NCI-H1436 treated with DMSO at 0.1 percent for 48 hours (cell line): ENCODE data around the gene PARD3B.
"Not testable (repeated sequence)": the region's sequence is repeated elsewhere in the genome, so short reads cannot be mapped to it uniquely, and the experiment has no call there.

Source experiments
- DNase-seq: peaks from one replicate; lab custom pipeline; 2025; lab: John Stamatoyannopoulos, UW

Gene PARD3B

DNA sequence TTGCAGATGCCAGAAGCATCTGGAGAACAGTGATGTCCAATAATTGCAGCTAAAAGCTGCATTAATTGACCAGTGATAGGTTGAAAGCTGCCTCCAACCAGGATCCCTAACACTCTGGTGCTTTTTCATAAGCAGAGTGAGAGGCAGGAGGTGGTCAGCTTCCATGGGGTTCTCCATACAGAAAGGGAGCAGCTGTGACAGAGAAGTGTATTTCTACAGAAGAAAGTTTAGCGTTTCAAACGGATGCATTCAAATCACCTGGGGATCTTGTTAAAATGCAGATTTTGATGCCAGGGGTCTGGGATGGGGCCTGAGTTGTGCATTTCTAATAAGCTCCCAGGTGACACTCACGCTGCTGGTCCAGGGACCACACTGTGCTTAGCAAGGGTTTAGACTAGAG, 920.5 kb downstream of the PARD3B start:
- no peak for DNase-seq

DNA sequence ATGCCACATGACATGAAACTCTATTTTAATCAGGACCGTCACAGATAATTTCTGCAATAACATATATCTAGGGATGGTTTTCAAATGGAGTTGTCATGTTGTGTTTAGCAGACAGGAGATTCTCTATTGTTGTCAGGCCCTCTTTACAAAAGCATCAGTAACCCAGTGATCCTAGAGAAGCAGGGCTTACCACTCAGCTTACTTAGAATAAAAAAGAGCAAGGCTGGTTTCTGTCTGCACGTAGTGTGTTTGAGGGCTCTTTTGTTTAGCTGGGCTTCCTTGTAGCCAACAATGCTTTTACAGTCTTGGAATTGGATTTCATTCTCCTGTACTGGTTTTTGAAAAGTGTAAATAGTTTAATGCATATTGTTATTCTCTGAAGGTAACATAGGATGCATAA, 926.5 kb downstream of the PARD3B start:
- no peak for DNase-seq

DNA sequence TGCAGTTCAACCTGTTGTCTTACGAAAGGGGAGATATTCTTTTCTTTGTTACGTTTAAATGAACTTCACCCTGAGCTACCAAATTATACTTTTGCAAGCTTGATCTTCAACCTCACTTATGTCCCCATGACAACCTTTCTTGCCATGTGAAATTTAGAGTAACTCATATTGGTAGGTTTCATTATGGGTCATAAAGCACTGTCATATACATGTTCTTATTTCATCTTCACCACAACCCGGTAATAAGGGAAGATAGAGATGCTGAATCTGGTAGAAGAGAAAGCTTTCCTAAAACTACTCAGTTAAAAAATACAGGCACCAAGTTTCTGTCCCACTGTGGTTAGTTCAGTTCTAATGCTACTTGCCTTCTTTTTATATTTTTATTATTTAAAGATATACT, 928.5 kb downstream of the PARD3B start:
- DNase-seq = no peak

DNA sequence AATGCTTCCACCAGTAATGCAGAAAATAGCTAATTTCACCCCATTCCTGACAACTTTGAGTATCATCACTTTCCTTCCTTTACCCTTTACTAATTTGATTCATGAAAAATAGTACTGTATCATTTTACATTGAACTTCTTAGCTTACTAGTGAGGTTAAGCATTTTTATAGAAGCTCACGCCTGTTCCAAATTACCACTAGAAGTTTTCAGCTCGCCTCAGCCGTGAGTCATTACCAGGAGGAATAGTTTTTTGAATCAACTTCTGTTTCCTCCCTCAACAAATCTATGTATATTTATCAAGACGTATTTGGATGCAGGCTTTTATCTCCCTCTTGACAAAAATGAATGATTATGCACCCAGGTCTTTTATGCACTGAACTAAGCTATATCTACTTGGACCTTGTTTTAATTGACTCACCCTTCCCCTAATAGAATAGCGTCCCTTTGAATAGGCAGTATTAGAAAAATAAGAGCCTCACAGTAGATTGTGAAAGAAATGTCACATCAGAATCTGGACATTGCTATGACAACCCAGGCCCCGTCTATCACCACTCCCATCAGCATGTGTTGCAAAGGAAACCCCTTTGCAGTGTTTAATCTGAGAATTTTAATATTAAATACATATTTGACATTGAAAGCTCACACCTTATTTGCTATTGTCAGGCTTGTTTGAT, 929.6 kb downstream of the PARD3B start:
- no peak for DNase-seq

DNA sequence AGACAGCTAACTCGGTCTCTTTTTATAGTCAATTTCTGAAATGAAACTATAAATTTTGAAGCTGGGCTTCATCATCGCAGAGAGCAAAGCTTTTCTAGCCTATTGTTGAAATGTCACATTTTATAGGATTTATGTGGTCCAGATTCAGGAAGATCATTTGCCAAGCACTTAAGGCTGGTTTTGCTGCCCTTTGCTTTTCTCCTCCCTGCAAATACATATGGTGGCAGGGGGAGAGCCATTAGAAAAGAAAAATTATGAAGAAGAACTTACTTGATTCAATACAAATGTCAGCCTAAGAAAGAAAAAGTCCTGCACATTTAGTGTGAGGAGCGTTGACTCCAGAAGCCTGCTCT, 930.1 kb downstream of the PARD3B start:
- DNase-seq = no peak

DNA sequence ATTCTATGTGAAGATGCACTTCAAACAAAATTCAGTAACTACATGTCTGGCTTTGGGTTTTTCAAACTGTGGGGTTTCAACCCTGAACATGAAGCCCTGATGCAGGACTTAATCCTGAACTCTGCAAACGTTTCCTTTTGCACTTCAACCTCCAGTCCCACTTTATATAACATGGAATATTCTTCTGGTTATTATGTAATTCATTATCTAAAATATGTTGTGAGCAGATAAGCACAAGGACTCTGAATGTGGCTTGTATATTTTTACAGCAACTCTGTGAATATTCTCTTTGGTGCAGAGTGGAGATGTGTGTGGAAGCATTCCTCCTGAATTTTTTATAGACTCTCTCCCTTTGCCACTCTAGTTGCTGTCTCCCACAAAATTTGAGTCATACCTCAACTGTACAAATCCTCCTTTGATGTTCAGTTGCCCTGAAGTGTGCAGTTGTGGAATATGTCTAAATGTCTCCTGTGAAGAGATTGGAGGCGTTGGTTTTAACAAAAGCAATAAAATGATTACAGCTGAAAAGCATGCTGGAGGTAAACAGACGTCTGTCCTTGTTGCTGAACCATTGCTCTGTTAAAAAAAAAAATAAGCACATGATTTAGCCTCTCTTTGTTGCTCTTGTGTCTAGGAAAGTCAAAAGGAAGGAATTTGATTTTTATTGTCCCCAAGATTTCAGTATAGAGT, 931.9 kb downstream of the PARD3B start:
- no peak for DNase-seq

DNA sequence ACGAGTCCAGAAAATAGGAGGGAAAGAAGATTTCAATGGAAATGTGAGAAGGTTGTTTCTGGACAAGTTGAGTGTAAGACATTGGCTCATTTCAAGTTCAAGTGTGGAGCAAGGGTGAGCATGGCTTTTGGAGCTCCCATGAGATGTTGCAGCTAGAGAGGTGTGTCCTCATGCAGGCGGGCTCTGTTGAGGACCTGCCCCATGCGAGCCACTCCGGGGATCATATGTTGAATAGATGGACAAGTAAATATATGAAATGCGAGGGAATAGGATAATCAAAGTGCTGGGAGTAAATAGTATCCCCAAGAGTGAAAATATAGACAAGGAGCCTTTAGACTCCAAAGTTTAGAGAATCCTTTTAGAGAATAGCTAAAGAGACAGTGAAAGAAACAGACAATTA, 936.6 kb downstream of the PARD3B start:
- DNase-seq = no peak

- DNase-seq = no peak
Observed at GRCh38 chr2:205482399-205483081, 937.3 kb downstream of the PARD3B start.

- DNase-seq = no peak
Observed at GRCh38 chr2:205483095-205483494, 937.8 kb downstream of the PARD3B start.

- DNase-seq = no peak
Observed at GRCh38 chr2:205484215-205484614, 938.9 kb downstream of the PARD3B start.

DNA sequence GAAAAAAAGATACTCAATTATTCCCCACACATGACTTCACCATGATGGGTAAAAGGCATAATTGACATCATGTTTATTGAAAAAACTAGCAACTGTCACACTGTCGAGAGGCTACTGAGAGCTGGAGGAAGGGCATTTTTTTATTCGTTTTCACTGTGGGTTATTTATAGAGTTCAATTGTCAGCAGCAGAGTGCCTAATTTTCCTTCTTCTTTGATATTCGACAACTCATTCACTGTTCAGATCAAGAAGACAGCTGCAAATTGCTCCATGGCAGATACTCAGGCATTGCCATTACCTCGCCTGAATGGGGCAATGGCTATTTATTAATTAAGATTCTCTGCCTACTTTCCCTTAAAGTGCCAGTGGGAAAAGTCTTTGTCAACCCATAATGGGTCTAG, 939.5 kb downstream of the PARD3B start:
- DNase-seq = peak; percentile 8

GRCh38 chr2:205493528-205493927, 948.3 kb downstream of the PARD3B start:
- DNase-seq = not testable (repeated sequence)

GRCh38 chr2:205494537-205495235, 949.4 kb downstream of the PARD3B start:
- no peak for DNase-seq

DNA sequence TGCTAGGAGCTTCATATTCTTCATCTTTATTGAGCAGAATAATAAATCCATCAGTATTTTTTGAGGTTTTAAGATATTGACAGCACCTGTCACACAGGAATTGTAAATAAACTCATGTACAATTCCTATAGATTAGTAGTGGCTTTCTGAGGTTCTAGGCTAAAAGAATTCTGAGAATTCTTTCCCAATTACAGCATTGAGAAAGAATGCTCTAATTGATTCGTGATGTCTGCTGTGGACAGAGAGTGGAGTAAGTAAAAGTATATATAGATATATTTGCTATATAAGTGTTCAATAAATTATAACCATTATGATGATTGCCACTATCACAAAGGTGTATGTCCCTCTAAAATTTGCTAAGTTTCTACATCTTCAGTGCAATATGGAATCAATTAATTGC, 950.5 kb downstream of the PARD3B start:
- no peak for DNase-seq

DNA sequence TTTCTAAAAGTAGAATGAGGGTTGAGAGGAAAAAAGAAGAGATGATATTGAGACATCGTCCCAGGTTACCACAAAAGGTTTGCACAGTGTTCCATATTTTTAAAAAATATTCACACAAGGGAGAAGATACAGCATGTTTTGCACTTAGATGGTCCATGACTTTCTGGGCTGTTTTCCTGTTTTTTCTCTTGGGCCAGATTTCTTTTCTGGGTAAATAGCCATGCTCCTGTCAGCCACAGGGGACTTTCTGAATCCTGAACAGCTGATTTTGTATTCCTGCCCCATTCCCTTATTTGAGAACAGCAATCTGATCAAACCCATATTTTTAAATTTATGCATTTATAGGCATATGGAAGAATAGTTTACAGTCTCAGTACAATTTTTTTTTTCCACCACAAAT, 951.1 kb downstream of the PARD3B start:
- DNase-seq = no peak

- DNase-seq = no peak
Observed at GRCh38 chr2:205496772-205497171, 951.5 kb downstream of the PARD3B start.

DNA sequence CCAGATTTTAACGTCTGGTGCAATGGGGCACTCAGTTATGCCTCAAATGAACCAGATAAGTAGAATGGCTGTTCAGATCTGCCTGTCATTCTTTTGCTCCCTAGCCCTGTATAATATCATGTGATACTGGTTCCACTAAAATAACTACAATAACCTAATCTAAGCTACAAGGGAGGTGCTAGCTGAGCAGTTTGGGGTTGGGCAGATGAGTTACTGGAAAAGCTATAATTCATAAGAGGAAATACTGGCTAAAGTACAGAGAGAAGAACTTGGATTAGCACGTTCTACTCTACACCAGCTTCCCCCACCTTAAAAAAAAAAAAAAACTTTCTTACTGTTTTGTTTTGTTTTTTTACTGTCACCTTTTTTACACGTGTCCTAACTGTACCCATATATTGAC, 953.7 kb downstream of the PARD3B start:
- DNase-seq = no peak

- DNase-seq = no peak
Observed at GRCh38 chr2:205500065-205500464, 954.8 kb downstream of the PARD3B start.

- DNase-seq = no peak
Observed at GRCh38 chr2:205500951-205501350, 955.7 kb downstream of the PARD3B start.

- DNase-seq = no peak
Observed at GRCh38 chr2:205501826-205502225, 956.6 kb downstream of the PARD3B start.

DNA sequence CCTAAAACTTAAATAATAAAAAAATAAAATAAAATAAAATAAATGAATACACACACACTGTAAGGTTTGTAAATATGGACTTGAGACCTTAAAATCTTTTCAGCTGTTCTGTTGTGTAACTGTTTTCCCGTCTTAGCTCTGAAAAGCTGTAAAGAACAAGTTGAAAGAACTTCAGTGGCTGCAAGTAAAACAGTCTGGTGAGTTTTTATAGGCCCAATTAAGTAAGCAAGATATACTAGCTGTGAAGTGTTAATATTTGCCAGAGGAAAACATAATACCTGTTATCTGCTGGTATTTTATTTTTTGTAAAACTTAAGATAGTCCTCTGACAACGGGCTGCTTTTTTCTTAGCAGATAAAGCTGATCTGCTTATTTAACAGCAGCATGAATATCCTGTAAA, 960.1 kb downstream of the PARD3B start:
- DNase-seq = no peak

DNA sequence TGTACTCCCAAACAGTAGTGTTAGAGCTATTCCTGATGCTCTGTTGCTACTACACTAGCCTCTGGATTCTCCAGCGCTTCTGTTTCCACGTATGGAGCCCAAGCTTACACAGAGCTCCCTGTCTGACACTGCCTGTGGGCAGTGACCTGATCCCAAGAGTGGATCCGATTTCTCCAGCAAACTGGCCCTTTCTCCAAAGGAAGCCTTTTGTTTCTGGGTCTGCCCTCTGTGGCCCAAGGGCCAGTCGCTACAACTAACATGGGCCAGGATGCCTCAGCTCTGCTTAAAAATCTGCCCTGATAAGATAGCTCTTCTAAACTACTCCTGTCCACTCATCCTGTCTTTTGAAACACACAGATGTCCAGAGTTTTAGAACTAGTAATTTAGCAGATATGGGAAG, 964.4 kb downstream of the PARD3B start:
- DNase-seq = no peak

- DNase-seq = no peak
Observed at GRCh38 chr2:205510345-205510744, 965.1 kb downstream of the PARD3B start.
